Type B pancreatic cell (in vitro differentiated cells): ENCODE results near the gene TMEM171. TPM values are rescaled to one million over a fixed set of nuclear protein-coding genes. Genes with fewer than 3 reads are reported as not detected.

Source experiments
- DNase-seq: peaks from one replicate; pipeline ENCODE4 v3.0.0; 2021; ENCODE audit warnings: mixed read lengths; ENCODE audit not compliant: unreplicated experiment; ENCODE audit errors: extremely low spot score
- H3K27ac Mint-ChIP-seq: 2 replicates; pipeline ENCODE4 v1.8.0; 2021; ENCODE audit warnings: mild to moderate bottlenecking, mixed read lengths
- H3K27me3 Mint-ChIP-seq: 2 replicates; pipeline ENCODE4 v1.8.0; 2021; ENCODE audit warnings: mixed read lengths
- H3K36me3 Mint-ChIP-seq: 2 replicates; pipeline ENCODE4 v1.8.0; 2021; ENCODE audit warnings: mixed read lengths
- H3K4me1 Mint-ChIP-seq: one replicate; pipeline ENCODE4 v1.8.0; 2021; ENCODE audit warnings: mixed read lengths; ENCODE audit not compliant: unreplicated experiment
- H3K4me3 Mint-ChIP-seq: 2 replicates; pipeline ENCODE4 v1.8.0; 2021; ENCODE audit warnings: mild to moderate bottlenecking, mixed read lengths
- H3K9me3 Mint-ChIP-seq: 2 replicates; pipeline ENCODE4 v1.8.0; 2021; ENCODE audit warnings: mixed read lengths
- total RNA-seq: library from RNA; stranded (reverse); gene quantifications from 2 replicates; pipeline ENCODE4 v1.2.1, GENCODE V29; 2021; ENCODE audit warnings: low replicate concordance
- TF ChIP-seq, protein P1 (sequence below): fragments of 200-600 bp; sonication (generic); conservative IDR thresholded peaks from 2 replicates; pipeline ENCODE4 v1.5.0; 2021; ENCODE audit warnings: antibody characterized with exemption, mild to moderate bottlenecking

TMEM171 gene
- total RNA-seq, 1 donor from 2014 or later = 1.3 TPM

DNA sequence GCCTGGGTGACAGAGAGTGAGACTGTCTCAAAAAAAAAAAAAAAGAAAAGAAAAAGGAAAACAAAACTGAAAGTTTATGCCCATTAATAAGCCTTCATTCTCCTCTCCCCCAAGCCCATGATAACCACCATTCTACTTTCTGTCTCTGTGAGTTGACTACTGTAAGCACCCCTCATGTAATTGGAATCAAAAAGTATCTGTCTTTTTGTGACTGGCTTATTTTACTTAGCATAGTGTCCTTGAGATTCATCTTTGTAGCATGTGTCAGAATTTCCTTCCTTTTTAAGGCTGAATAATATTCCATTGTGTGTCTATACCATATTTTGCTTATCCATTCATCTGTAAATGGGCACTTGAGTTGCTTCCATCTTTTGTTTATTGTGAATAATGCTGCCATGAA lies 14.0 kb upstream of the TMEM171 start:
- TF ChIP-seq, protein P1, sequence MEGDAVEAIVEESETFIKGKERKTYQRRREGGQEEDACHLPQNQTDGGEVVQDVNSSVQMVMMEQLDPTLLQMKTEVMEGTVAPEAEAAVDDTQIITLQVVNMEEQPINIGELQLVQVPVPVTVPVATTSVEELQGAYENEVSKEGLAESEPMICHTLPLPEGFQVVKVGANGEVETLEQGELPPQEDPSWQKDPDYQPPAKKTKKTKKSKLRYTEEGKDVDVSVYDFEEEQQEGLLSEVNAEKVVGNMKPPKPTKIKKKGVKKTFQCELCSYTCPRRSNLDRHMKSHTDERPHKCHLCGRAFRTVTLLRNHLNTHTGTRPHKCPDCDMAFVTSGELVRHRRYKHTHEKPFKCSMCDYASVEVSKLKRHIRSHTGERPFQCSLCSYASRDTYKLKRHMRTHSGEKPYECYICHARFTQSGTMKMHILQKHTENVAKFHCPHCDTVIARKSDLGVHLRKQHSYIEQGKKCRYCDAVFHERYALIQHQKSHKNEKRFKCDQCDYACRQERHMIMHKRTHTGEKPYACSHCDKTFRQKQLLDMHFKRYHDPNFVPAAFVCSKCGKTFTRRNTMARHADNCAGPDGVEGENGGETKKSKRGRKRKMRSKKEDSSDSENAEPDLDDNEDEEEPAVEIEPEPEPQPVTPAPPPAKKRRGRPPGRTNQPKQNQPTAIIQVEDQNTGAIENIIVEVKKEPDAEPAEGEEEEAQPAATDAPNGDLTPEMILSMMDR = no peak
- no peaks in the 10 kb centered on the region for H3K27me3 Mint-ChIP-seq
- no peak overlapping the region for H3K27ac Mint-ChIP-seq
- H3K36me3 Mint-ChIP-seq = no peaks in the 10 kb centered on the region
- H3K4me1 Mint-ChIP-seq = no peaks in the 10 kb centered on the region
- no peak for DNase-seq
- H3K4me3 Mint-ChIP-seq = no peak overlapping the region
- no peaks in the 10 kb centered on the region for H3K9me3 Mint-ChIP-seq

- TF ChIP-seq, protein P1 = no peak
- Mint-ChIP-seq H3K9me3 (no peaks in the 10 kb centered on the region), H3K27ac (no peak overlapping the region), H3K4me1 (peaks cover 3% of the 10 kb centered on the region), H3K4me3 (no peak overlapping the region), H3K27me3 (peaks cover 16% of the 10 kb centered on the region), H3K36me3 (no peaks in the 10 kb centered on the region)
- DNase-seq = no peak
These were observed 10.2 kb upstream of the TMEM171 start for GRCh38 chr5:73110190-73110589.

DNA sequence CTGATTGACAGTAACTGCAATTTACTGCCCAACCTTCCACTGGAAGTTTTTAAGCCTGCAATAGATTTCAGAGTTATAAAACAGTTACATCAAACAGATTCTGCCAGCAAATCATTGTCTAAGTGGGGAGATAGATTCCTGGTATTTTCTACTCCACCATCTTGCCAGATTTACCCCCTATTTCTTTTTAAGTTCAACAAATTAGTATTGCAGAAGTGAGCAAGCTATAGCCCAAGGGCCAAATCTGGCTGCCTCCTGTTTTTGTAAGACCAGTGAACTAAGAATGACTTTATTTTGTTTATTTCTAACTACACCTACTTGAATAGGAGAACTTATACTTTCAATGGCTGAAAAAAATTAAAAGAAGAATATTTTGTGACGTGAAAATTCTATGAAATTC lies 8.8 kb upstream of the TMEM171 start:
- H3K4me1 Mint-ChIP-seq = peaks cover 4% of the 10 kb centered on the region

DNA sequence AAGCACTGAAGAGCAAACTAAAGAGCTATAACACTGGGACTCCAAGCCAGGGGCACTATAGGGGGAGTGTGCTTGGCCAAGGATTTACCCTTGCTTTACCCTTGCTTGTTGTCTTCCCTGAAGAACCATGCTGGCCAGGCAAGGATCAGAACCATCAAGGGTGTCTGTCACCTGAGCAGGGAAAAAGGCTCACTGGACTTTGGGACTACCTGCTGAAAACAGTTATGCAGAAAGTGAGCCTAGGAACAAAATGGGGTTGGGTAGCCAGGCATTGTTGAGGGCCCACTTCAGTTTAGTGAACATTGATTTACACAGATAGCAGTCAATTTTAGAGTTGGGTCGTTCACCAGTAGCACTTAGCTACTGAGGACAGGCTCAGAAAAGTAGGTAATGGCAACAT lies 8.0 kb upstream of the TMEM171 start:
- Mint-ChIP-seq H3K4me1 (peaks cover 4% of the 10 kb centered on the region), H3K27me3 (peaks cover 35% of the 10 kb centered on the region), H3K4me3 (no peak overlapping the region), H3K36me3 (no peaks in the 10 kb centered on the region), H3K9me3 (no peaks in the 10 kb centered on the region), H3K27ac (no peak overlapping the region)
- TF ChIP-seq, protein P1 = no peak
- no peak for DNase-seq

More for the DNA sequence above, 8.8 kb upstream of the TMEM171 start:
- Mint-ChIP-seq H3K27ac (no peak overlapping the region), H3K27me3 (peaks cover 27% of the 10 kb centered on the region), H3K9me3 (no peaks in the 10 kb centered on the region), H3K36me3 (no peaks in the 10 kb centered on the region), H3K4me3 (no peak overlapping the region)
- DNase-seq = no peak
- TF ChIP-seq, protein P1 = no peak

DNA sequence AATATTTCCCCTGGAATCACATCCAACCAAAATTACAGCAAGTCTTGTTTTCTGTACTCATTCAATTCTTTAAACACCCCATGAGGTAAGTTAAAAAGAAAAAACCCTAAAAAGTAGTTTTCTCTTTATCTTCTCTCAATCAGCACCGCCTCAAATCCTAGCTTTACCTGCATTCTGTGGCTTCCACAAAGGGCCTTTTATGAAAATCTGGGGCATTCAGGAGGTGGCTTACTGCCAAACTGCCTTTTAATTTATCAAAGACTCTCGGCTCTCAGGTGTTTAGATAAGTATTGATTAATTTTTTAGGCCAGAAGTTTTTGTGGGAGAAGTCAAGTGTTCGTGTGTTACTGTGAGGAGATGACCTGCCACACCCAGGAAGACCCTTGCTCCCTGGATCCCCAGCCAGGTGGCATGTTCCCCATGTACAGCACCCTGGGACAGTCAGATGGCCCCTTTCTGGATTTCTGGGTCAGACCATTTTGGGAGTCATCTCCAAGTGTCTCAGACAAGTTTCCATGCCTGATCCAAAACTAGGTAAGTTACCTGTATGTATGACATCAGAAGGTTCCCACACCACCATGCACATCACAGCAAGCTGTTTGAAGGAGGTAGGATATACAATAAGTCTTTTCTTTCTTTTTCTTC lies 6.2 kb upstream of the TMEM171 start:
- peaks cover 4% of the 10 kb centered on the region for H3K4me1 Mint-ChIP-seq
- TF ChIP-seq, protein P1 = no peak
- no peaks in the 10 kb centered on the region for H3K36me3 Mint-ChIP-seq
- no peaks in the 10 kb centered on the region for H3K9me3 Mint-ChIP-seq
- DNase-seq = no peak
- no peak overlapping the region for H3K4me3 Mint-ChIP-seq
- peaks cover 53% of the 10 kb centered on the region for H3K27me3 Mint-ChIP-seq
- no peak overlapping the region for H3K27ac Mint-ChIP-seq
